ENCODE data around the gene CD63.
"Not testable (repeated sequence)": the region's sequence is repeated elsewhere in the genome, so short reads cannot be mapped to it uniquely, and the experiment has no call there.

The CD63 gene

GRCh38 chr12:55728939-55729818, at the start of gene CD63:
CD63 (minus strand) TSS chr12:55729009; CDS start chr12:55728341, 668 bp downstream.
- peak; percentile 54 to 96 (median 86) for DNase-seq

GRCh38 chr12:55777856-55778255, 49.0 kb upstream of the CD63 start:
- DNase-seq, result no peak

- no peak for DNase-seq
These were observed 42.9 kb upstream of the CD63 start for GRCh38 chr12:55771736-55772135.

GRCh38 chr12:55767156-55767555, 38.3 kb upstream of the CD63 start:
- no peak for DNase-seq

GRCh38 chr12:55765736-55766290, 37.0 kb upstream of the CD63 start:
- no peak for DNase-seq

- DNase-seq, result peak in 1 of 14 donors; percentile 80
These were observed 33.8 kb upstream of the CD63 start for GRCh38 chr12:55762646-55763045.

- no peak for DNase-seq
These were observed 31.9 kb upstream of the CD63 start for GRCh38 chr12:55760663-55761062.

- not testable (repeated sequence) for DNase-seq
These were observed 29.8 kb upstream of the CD63 start for GRCh38 chr12:55758575-55758974.

GRCh38 chr12:55757701-55758100, 28.9 kb upstream of the CD63 start:
- no peak for DNase-seq

- DNase-seq, result no peak
These were observed 26.4 kb upstream of the CD63 start for GRCh38 chr12:55755246-55755645.

- no peak for DNase-seq
These were observed 19.6 kb upstream of the CD63 start for GRCh38 chr12:55748230-55748993.

- no peak for DNase-seq
These were observed 18.1 kb upstream of the CD63 start for GRCh38 chr12:55746913-55747231.

GRCh38 chr12:55746174-55746912, 17.5 kb upstream of the CD63 start:
- DNase-seq, result peak in 1 of 14 donors; percentile 6

- DNase-seq, result peak in 4 of 14 donors; percentile 11 to 37 (median 28)
These were observed 16.8 kb upstream of the CD63 start for GRCh38 chr12:55745361-55746173.

GRCh38 chr12:55744340-55745030, 15.7 kb upstream of the CD63 start:
- DNase-seq, result peak in 1 of 14 donors; percentile 35

GRCh38 chr12:55743406-55744339, 14.9 kb upstream of the CD63 start:
- DNase-seq, result peak in 3 of 14 donors; percentile 29 to 43 (median 35)

GRCh38 chr12:55742719-55743405, 14.1 kb upstream of the CD63 start, which contains the start of gene GDF11:
GDF11 (plus strand) TSS chr12:55743122; CDS start chr12:55743317, 195 bp downstream.
- DNase-seq, result peak in 12 of 14 donors; percentile 48 to 84 (median 73)

GRCh38 chr12:55741931-55742680, 13.3 kb upstream of the CD63 start:
- DNase-seq, result no peak

Data from C1 segment of cervical spinal cord (tissue), 14 donors.